ENCODE data around the gene AGPS.

The AGPS gene

GRCh38 chr2:177343773-177344172, 48.8 kb upstream of the AGPS start:
- TF ChIP-seq ZFP41 (tag by site-specific recombination; IDR thresholded peaks at IDR 0.05; ENCODE audit: borderline replicate concordance) (no peak), ZNF639 (tag by site-specific recombination; IDR thresholded peaks at IDR 0.05) (no peak), ZFHX2 (tag by site-specific recombination; conservative IDR thresholded peaks at IDR 0.05) (no peak), ZSCAN30 (tag by site-specific recombination; IDR thresholded peaks at IDR 0.05) (no peak), ZNF610 (tag by site-specific recombination; IDR thresholded peaks at IDR 0.05; ENCODE audit: borderline replicate concordance) (no peak), ZNF596 (tag by site-specific recombination; IDR thresholded peaks at IDR 0.05) (no peak), GFI1B (tag by site-specific recombination; IDR thresholded peaks at IDR 0.05) (no peak), ZBTB1 (tag by site-specific recombination; IDR thresholded peaks at IDR 0.05) (no peak), ZNF473 (tag by site-specific recombination; IDR thresholded peaks at IDR 0.05) (no peak), PRDM4 (tag by site-specific recombination; IDR thresholded peaks at IDR 0.05) (no peak), ZBTB10 (tag by site-specific recombination; IDR thresholded peaks at IDR 0.05) (no peak), INSM2 (tag by site-specific recombination; IDR thresholded peaks at IDR 0.05) (no peak), REST (tag by site-specific recombination; IDR thresholded peaks at IDR 0.05) (no peak), GLI4 (tag by site-specific recombination; IDR thresholded peaks at IDR 0.05) (no peak)

More at GRCh38 chr2:177343773-177344172, 48.8 kb upstream of the AGPS start:
- H3K4me1 ChIP-seq (ENCODE audit: control insufficient read depth, insufficient read depth, low read length) = no peaks in the 10 kb centered on the region
- no peak overlapping the region for H3K4me3 ChIP-seq (ENCODE audit: low read depth, low read length)
- no peaks in the 10 kb centered on the region for H3K9me3 ChIP-seq (ENCODE audit: control insufficient read depth, insufficient read depth, low read depth, low read length)
- no peak overlapping the region for H3K27ac ChIP-seq (ENCODE audit: extremely low read depth, low read depth, low read length)
- no peaks in the 10 kb centered on the region for H3K36me3 ChIP-seq (ENCODE audit: control insufficient read depth in 2 of 2, insufficient read depth in 1 of 2, low read length in 2 of 2)
- ChIA-PET CTCF (interaction anchor here (0.7 to 4.4 kb wide), 2 partner anchors 8 to 40 kb away, joined by 3 to 22 read pairs; no protein-coding TSS in a partner anchor), POLR2A (no interaction called here)

Measured in HEK293 (cell line).